Measurements from ENCODE around the gene GSTM3.

The GSTM3 gene

GRCh38 chr1:109740615-109741373, at the start of gene GSTM3:
TSS of gene GSTM3 (minus strand) at chr1:109741038. CDS start at chr1:109740287, 751 bp downstream.
- DNase-seq, result no peak

- DNase-seq, result no peak
These were observed 49.5 kb upstream of the GSTM3 start for GRCh38 chr1:109790329-109790728.

DNA sequence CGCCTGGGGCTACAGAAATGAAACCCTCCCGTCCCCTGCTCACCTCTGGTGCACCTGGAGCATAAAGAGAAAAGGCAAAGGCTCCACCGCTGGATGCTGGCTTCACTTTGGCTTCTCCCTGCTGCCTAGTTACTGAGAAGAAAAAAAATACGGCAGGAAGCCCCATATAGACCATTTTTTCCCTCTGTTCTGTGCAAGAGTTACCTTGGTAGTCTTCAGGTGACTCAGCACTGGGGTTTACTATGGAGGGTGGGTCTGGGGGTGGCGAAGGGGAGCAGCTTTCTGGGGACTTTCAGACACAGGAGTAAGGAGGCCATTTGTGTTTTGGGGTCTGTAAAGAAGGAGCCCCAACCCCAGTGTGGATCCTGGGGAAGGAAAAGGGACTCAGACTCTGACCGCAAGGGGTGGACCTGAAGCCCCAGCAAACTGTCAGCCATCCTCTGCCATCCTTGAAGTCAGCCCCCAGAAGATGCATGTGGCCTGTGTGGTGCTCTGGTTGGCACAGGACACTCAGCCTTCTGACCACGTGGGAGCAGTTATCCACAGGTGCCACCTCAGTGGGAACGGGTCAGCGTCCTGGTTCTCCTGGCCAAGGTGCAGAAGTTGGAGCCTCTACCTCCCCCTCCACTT, 48.8 kb upstream of the GSTM3 start:
- DNase-seq, result no peak

- DNase-seq, result no peak
These were observed 48.1 kb upstream of the GSTM3 start for GRCh38 chr1:109788695-109789521.

GRCh38 chr1:109787845-109788601, 47.2 kb upstream of the GSTM3 start:
- DNase-seq, result no peak

- no peak for DNase-seq
These were observed 46.5 kb upstream of the GSTM3 start for GRCh38 chr1:109787211-109787844.

DNA sequence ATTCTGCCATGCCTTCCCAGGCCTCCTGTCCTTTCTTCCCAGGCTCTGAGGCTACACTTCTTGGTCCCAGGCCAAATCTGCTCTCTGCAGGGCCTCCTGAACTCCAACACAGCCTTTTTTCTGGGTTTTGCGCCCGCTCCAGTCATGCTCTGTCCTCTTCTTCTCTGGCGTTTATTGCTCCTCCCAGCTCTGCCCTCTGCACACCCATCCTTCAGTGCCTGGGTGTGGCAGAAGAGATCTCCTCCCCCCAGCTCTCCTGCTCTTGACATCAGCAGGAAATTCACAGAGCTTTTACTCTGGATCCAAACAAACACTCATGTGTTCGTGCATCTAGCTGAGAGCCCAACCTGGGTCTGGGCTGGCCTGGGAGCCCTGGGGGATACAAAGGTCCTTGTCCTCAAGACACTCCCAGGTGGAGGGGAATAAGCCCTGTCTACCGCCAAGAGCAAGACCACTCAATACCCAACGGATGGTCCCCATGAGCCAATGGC, 45.7 kb upstream of the GSTM3 start:
- no peak for DNase-seq

DNA sequence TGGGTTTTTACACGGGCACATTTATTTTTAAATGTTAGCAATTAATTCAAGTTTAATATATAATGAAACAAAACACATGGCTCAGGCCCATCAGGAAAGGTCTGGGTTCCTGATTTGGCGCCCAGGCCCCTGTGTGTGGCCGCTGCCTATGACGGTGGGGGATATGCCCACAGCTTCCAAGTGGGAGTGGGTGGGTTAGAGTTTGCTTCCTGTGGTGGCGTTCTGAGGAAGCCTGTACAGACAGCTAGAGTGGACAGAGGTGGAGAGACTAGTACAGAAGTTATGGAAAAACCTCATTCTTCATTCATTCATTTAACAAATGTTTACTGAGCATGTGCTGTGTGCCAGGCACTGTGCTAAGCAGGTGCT, 45.3 kb upstream of the GSTM3 start:
- no peak for DNase-seq

DNA sequence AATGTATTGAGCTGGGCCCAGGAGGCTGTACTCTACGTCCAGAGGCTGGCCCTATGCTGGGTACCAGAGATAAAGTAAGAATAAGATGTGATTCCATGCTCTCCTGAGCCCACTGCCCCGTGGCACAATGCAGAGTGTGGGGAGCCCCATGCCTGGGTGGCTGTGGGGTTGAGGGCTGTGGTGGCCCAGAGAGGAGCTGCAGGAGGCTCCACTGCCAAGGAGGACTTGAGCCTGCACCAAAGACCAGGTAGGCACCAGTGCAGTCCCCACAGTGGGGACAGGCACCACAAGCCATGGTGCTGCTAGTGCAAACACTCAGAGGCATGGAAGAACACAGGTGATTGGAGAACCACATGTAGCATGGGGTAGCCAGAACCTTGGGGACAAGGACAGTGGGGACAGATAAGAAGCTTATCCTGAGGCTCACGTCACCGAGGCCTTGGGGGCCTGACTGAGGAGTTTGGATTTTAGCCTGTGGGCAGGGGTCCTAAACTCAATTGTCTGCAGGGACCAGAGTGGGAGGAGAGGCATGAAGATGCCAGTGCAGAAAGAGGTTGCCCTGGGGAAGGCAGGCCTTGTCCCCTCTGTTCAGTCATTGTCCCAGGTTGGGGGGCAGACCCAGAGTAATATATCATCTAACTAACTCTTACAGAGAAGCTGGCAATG, 44.7 kb upstream of the GSTM3 start:
- DNase-seq, result no peak

GRCh38 chr1:109784551-109785252, 43.9 kb upstream of the GSTM3 start:
- DNase-seq, result no peak

GRCh38 chr1:109783436-109783835, 42.6 kb upstream of the GSTM3 start:
- DNase-seq, result no peak

GRCh38 chr1:109782927-109783326, 42.1 kb upstream of the GSTM3 start:
- no peak for DNase-seq

- DNase-seq, result no peak
These were observed 41.7 kb upstream of the GSTM3 start for GRCh38 chr1:109782514-109782913.

- no peak for DNase-seq
These were observed 41.0 kb upstream of the GSTM3 start for GRCh38 chr1:109781806-109782205.

DNA sequence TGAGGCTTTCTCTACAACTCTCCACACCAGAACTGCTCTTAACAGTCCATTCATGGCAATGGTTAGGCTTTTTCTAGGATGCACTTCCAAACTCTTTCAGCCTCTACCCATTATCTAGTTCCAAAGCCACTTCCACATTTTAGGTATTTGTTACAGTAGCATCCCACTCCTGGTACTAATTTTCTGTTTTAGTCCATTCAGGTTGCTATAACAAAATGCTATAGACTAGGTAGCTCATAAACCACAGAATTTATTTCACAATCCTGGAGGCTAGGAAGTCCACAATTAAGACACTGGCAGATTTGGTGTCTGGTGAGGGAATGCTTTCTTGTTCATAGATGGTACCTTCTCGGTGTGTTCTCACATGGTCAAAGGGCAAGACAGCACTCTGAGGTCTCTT, 40.1 kb upstream of the GSTM3 start:
- no peak for DNase-seq

GRCh38 chr1:109777980-109778625, 37.3 kb upstream of the GSTM3 start:
- no peak for DNase-seq

DNA sequence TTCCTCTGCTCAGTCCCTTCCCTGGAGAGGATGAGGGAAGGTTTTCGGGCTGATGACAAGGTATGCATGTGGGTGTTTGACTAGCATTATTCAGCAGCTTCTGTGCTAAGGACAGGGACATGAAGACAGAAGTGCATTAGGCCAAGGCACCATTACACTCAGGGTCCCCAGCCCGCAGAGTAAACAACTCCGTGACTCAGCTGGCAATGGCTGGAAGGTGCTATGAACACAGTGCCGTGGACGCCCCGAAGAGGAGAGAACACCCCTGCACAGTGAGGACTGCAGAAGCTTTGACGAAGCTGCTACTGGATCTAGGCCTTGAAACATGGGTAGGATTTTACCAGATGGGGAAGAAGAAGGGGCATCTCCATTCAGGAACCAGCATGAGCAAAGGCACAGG, 36.6 kb upstream of the GSTM3 start:
- no peak for DNase-seq

DNA sequence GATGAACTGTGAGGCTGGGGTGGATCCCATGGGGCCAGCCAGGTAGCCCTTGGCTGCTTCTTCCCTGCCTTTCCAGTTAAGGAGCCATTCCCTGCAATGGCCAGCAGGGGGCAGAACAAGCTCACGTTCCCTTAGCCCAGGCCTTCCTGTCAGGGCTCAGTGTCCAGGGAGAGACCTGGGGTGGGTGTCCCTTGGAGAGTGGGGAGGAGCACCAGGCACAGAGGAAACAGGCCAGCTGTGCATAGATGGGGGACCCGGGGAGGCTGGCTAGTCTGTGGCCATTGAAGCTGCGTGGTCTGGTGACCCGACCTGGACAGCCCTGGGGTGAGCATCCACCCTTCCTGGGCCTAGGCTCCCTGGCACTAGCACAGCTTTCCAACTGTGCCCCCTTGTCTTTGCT, 36.1 kb upstream of the GSTM3 start:
- DNase-seq, result peak; percentile 67

- DNase-seq, result no peak
These were observed 35.5 kb upstream of the GSTM3 start for GRCh38 chr1:109776206-109776835.

DNA sequence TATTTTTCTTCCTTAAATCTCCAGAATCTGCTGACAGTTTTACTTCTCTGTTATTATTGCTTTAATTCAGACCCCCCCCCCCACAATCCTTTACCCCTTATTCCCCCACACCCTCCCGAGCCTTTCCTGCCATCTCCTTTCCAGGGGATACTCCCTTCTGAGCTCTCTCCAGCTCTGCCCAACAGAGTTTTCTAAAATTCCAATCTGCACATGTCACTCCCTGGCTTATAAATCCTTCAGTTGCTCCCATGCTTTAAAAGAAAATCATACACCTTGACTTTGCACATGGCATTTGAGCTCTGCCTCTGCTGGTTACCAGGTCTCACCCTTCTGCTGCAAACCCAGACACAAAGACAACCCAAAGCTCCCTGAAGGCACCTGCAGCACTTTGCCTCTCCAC, 34.6 kb upstream of the GSTM3 start:
- no peak for DNase-seq

Data from NCI-H1694 (cell line).